GM19467 (cell line): Measurements from ENCODE around the gene VOPP1.
"Not testable (repeated sequence)": the region's sequence is repeated elsewhere in the genome, so short reads cannot be mapped to it uniquely, and the experiment has no call there.

Experiments
- ATAC-seq: cut with Tn5 transposase; IDR thresholded peaks from one replicate; pipeline ENCODE4 v1.9.1; 2021; ENCODE audit warnings: mild to moderate bottlenecking, moderate library complexity; ENCODE audit not compliant: unreplicated experiment

The VOPP1 gene

GRCh38 chr7:55514546-55515265 lies 57.6 kb downstream of the VOPP1 start:
- no peak for ATAC-seq

GRCh38 chr7:55513868-55514267 lies 58.4 kb downstream of the VOPP1 start:
- ATAC-seq: no peak

GRCh38 chr7:55512635-55513191 lies 59.6 kb downstream of the VOPP1 start:
- ATAC-seq: no peak

DNA sequence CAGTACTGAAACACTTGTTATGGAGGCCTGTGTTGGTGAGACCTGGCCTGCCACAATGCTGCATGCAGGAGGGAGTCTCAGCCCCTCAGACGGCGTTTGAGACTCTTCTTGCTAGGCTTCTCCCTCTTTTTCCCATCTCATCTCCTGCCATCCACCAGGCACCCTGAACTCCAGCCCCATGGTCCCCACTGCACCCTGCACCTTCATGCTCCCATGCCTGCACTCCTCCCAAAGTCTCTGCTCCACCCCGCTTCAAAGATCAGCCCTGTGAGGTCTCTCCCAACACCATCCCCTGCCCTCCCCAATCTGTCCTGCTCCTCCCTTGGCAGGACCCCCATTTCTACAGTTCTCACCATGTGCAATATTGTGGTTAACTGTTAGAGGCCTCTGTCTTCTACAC lies 61.7 kb downstream of the VOPP1 start:
- ATAC-seq: no peak

- ATAC-seq: not testable (repeated sequence)
Measured at GRCh38 chr7:55510206-55510605, 62.1 kb downstream of the VOPP1 start.

GRCh38 chr7:55509322-55509721 lies 63.0 kb downstream of the VOPP1 start:
- ATAC-seq: peak; percentile 6

- ATAC-seq: peak; percentile 61
Measured at GRCh38 chr7:55508221-55509011, 63.9 kb downstream of the VOPP1 start.

- no peak for ATAC-seq
Measured at GRCh38 chr7:55507743-55508142, 64.6 kb downstream of the VOPP1 start.

DNA sequence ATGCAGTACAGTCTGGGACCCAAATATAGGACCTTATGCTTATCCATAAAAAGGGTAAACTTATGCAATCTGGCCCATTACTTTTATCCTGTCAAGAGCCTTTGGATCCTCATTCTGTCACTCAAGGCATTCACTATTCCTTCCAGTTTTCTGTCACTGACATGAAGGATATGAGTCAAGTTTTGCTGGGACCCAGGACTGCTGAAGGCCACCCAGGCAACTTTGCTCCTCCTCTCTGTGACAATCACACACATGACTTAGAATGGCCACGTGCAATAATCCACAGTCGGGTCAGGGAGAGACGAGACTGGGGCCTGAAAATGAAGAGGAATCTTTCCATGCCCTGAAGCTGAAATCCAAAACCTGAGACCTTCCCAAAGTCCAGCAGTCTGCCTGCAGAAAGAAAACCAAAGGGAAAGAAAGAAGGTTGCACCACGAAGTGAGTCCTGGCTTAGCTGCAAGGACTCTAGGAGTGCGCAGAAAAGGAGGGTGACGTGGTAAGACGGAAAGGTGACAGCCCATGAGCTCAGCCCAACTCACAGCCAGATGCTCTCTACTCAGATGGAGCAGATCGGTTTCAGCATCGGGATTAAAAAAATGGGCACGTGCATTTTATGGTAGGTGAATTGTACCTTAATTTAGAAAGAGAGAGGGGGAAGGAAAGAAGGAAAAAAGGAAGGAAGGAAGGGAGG lies 67.2 kb downstream of the VOPP1 start:
- no peak for ATAC-seq

DNA sequence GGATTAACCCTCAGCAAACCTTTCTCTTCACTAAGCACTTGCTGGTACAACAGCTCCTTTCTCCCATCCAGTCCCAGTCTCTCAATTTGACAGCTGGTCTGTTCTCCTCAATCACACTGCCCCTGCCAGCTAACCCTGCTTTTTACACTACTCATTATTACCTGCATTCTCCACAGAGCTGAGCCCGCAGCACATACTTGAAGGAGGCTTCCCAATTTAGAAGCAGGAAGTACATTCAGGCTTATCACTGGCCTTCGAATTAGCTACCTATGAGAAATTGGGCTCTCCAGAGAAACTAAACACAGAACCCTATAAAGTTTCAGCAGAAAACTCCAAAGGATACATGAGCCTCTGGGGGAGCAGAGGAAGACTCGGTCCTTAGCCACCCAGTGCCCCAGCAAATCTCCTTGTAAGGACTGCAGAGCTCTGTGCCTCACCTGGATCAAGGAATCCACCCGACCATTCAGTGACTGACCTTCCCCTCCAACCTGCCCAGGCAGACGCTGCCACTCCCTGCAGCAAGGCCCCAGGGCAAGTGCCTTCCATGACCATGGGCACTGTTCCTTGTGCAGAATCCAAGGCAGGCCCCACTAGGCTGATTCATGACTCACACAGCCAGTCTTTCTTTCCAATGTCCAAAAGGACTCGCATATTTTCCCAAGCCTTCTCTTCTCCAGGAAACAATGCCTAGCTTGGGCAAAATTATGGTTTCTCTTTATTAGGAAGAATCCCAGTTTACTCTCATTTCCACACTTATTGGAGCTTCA lies 68.0 kb downstream of the VOPP1 start:
- ATAC-seq: no peak

- ATAC-seq: no peak
Measured at GRCh38 chr7:55502858-55503440, 69.4 kb downstream of the VOPP1 start.

- ATAC-seq: no peak
Measured at GRCh38 chr7:55502124-55502857, 70.0 kb downstream of the VOPP1 start.

GRCh38 chr7:55501611-55502010 lies 70.7 kb downstream of the VOPP1 start:
- no peak for ATAC-seq

DNA sequence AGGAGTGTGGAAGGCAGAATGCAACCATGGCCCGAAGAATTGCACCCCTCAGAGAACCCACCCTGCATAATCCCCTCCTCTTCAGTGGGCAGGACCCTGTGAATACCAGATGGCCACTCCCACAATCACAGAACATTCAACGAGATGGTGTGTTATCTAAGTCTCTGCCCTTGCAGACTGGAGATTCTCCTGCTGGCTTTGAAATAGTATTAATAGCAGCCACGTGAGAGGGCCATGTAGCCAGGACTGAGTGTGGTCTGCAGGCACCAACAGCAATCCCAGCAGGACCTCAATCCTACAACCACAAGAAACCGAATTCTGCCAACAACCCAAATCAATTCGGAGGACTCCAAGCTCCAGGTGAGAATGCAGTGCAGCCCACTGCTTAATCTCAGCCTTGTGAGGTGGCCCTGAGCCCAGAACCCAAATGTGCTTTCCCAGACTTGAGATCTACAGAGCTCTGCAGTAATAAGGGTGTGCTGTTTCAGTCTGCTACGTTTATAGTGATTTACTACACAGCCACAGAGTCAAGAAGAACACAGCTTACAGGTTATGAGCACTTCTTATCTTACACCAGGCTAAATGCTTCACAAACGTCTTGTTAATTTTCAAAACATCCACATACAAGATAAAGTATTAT lies 72.1 kb downstream of the VOPP1 start:
- no peak for ATAC-seq

GRCh38 chr7:55499591-55499990 lies 72.7 kb downstream of the VOPP1 start:
- ATAC-seq: no peak

- ATAC-seq: no peak
Measured at GRCh38 chr7:55498770-55499169, 73.5 kb downstream of the VOPP1 start.

GRCh38 chr7:55498142-55498541 lies 74.2 kb downstream of the VOPP1 start:
- ATAC-seq: no peak

DNA sequence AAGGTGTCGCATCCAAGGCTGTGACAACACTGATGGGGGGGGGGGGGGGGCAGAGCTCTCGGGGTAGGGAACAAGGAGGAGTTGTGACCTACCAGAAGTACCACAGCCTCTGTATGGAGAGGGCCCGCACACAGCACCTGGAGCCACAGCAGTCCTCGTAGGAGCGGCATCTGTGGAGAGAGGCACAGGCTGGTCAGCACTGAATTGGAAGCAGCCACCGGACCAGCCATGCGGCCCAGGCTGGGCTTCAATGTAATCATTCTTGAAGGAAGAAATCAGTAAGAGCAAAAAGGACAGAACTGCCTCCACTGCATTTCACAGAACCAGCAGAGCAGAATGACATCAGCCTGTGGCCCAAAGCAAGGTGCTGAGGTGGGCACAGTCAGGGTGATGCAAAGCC lies 74.8 kb downstream of the VOPP1 start:
- ATAC-seq: no peak

- no peak for ATAC-seq
Measured at GRCh38 chr7:55496906-55497305, 75.4 kb downstream of the VOPP1 start.
